ENCODE data around the gene DHRS3. TPM values are rescaled to one million over a fixed set of nuclear protein-coding genes. Genes with fewer than 3 reads are reported as not detected.

The DHRS3 gene
- total RNA-seq, 2 experiments from 2014 or later, result 33.3 to 34.6 TPM

GRCh38 chr1:12555411-12556367 lies 62.3 kb downstream of the DHRS3 start:
- intact Hi-C loops (cut with DNase I, micrococcal nuclease), result no loop called here
- ATAC-seq (no peak), DNase-seq (no peak)
- no peaks in the 10 kb centered on the region for H3K27me3 Mint-ChIP-seq
- ChIA-PET CTCF (no interaction called here), POLR2A (no interaction called here)
- no peak overlapping the region for H3K4me3 Mint-ChIP-seq
- H3K36me3 Mint-ChIP-seq (ENCODE audit: low read depth), result no peaks in the 10 kb centered on the region
- no peak overlapping the region for H3K27ac Mint-ChIP-seq
- H3K9me3 Mint-ChIP-seq (ENCODE audit: low read depth), result no peaks in the 10 kb centered on the region
- H3K4me1 Mint-ChIP-seq, result no peaks in the 10 kb centered on the region

DNA sequence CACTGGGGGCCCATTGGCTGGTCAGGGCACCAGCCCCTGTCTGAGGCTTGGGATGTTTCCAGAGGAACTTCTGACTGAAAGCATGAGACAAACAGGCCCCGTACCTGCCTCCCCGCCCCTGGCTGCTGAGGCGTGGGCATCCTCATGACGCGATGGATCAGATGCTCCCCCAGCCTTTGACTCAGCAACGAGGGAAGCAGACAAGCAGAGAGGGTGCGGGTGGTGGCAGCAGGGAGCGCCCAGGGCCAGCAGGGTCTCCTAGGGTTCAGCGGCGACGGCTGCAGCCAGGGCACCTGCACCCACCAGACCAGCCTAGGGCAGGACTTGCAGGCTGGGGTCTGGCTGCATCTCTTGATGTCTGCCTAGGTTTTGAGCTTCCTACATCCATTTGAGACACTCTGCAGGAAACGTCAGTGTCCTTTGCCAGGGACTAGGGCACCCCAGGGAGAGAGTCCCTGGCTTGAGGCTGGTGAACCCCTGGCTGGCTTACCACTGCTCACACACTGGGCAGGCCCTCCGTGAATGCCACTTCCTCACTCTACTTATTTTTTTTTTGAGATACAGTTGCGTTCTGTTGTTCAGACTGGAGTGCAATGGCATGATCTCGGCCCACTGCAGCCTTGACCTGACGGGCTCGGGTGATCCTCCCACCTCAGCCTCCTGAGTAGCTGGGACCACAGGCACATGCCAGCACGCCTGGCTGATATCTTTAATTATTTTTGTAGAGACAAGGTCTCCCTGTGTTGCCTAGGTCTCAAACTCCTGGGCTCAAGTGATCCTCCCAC lies 63.3 kb downstream of the DHRS3 start:
- no peaks in the 10 kb centered on the region for H3K36me3 Mint-ChIP-seq (ENCODE audit: low read depth)
- H3K4me3 Mint-ChIP-seq, result no peak overlapping the region
- ChIA-PET CTCF (no interaction called here), POLR2A (no interaction called here)
- DNase-seq (no peak), ATAC-seq (no peak)
- intact Hi-C loops (cut with DNase I, micrococcal nuclease), result no loop called here
- peaks cover 2% of the 10 kb centered on the region for H3K4me1 Mint-ChIP-seq
- no peak overlapping the region for H3K27ac Mint-ChIP-seq
- H3K27me3 Mint-ChIP-seq, result no peaks in the 10 kb centered on the region
- H3K9me3 Mint-ChIP-seq (ENCODE audit: low read depth), result no peaks in the 10 kb centered on the region

- Mint-ChIP-seq H3K4me3 (no peak overlapping the region), H3K36me3 (ENCODE audit: low read depth) (no peaks in the 10 kb centered on the region), H3K4me1 (peaks cover 4% of the 10 kb centered on the region), H3K9me3 (ENCODE audit: low read depth) (no peaks in the 10 kb centered on the region), H3K27me3 (no peaks in the 10 kb centered on the region), H3K27ac (no peak overlapping the region)
- DNase-seq (no peak), ATAC-seq (no peak)
- intact Hi-C loops (cut with DNase I, micrococcal nuclease), result no loop called here
- CTCF ChIA-PET, result interaction anchor here (0.5 to 1.0 kb wide), 2 partner anchors 7 to 90 kb away, joined by 3 to 4 read pairs; partner anchors contain the start of gene AADACL4
- POLR2A ChIA-PET, result no interaction called here
These were observed 64.0 kb downstream of the DHRS3 start for GRCh38 chr1:12553963-12554362.

DNA sequence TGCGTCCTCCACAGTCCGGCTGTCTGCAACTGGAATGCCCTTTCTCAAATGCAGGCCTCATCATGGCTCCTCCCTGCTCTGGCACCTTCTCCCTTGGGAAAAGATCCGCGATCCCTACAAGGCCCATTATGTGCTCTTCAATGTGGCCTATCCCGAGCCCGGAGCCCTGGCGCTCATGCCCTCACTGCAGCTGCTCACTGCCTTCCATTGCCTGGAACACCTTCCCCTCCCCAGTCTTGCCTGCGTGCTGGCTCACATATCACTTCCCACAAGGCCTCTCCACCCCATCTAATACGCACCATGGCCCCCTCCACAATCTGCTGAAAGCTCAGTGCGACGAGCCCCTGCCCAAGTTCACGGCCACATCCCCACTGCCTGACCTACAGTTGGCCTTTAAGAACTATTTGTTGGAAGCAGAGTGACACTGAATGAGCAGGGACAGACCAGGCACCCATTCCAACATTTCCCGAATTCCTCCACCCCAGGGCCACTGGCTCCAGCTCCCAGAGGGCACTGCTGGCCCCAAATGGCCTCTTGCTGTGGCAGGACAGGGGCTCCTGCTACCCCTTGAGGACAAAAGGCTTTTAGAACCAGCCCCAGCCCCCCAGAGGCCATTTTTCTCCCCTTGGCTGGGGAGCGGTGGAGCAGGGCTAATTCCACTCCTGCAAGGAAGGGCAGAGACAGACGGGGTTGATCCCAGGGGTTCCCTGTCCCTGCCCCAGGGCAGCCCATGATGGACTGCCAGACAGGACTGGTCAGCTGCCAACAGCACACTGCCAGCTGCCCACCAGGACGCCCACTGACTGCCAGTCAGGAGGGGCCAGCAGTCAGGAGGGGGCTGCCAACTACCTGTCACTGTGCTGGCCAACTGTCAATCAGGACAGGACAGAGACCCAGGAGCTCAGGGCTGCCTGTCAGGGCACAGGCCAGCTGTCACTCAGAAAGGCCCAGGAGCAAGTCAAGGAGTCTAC lies 64.8 kb downstream of the DHRS3 start:
- DNase-seq, result no peak
- Mint-ChIP-seq H3K27me3 (no peaks in the 10 kb centered on the region), H3K27ac (no peak overlapping the region), H3K9me3 (ENCODE audit: low read depth) (no peaks in the 10 kb centered on the region), H3K4me3 (no peak overlapping the region), H3K4me1 (peaks cover 4% of the 10 kb centered on the region), H3K36me3 (ENCODE audit: low read depth) (no peaks in the 10 kb centered on the region)
- ChIA-PET CTCF (interaction anchor here (0.5 to 1.0 kb wide), 2 partner anchors 8 to 91 kb away, joined by 3 to 4 read pairs; partner anchors contain the start of gene AADACL4), POLR2A (interaction anchor here (0.6 kb wide), 1 partner anchor 138 kb away, joined by 3 read pairs; no protein-coding TSS in a partner anchor)
- no peak for ATAC-seq
- intact Hi-C loops (cut with DNase I, micrococcal nuclease), result no loop called here

DNA sequence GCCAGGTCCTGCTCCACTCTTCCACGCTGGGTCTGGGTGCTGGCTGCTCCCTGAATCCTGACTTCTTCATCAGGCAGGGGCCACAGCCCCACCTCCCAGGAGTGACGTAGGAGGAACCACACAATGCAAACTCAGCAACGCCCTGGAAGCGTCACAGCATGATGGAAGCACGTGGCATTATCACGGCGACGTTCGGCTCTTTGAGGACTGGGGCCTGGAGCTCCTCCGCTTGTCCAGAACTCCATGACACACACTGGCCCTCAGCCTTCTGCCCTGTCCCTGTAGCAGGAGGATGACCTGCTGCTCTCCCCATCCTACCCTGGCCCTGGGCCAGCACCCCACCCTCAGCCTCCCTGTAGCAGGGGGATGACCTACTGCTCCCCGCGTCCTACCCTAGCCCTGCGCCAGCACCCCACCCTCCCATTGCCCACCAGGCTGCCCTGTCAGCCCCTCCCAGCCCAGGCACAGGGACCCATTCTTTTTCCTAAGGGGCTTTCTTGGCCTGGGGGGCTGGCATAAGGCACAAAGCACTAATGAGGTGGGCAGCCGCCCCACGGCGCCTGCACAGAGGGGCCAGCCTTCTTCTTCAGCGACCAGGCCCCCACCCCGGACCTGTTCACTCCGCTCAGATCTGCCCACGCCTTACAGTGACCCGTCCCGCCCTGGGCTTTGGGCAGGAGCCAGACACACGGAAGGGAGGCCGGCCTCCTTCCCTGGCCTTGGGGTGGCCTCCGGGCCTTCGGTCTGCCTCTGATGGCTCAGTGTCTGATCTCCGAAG lies 65.7 kb downstream of the DHRS3 start:
- no peak for DNase-seq
- no peaks in the 10 kb centered on the region for H3K27me3 Mint-ChIP-seq
- peaks cover 4% of the 10 kb centered on the region for H3K4me1 Mint-ChIP-seq
- H3K27ac Mint-ChIP-seq, result no peak overlapping the region
- no peak for ATAC-seq
- intact Hi-C loops (cut with DNase I, micrococcal nuclease), result no loop called here
- no peaks in the 10 kb centered on the region for H3K36me3 Mint-ChIP-seq (ENCODE audit: low read depth)
- H3K4me3 Mint-ChIP-seq, result no peak overlapping the region
- ChIA-PET CTCF (no interaction called here), POLR2A (no interaction called here)
- no peaks in the 10 kb centered on the region for H3K9me3 Mint-ChIP-seq (ENCODE audit: low read depth)

DNA sequence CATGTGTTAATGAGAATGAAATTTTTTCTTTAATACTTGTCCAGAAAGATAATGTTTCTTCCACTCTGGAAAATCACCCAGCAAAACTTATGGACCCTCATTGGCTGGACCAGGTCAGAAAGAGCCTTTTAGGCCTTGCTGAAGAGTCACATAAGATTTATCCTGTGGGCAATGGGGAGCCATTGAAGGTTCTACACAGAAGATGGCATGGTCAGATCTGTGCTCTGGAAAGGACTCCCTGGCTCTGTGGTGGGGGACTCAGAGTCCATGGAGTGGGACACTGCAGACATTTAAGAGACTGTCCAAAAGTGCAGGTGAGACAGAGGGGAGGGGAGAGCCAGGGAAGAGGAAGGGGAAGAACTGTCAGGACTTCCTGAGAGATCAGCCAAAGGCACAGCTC lies 66.4 kb downstream of the DHRS3 start:
- POLR2A ChIA-PET, result no interaction called here

DNA sequence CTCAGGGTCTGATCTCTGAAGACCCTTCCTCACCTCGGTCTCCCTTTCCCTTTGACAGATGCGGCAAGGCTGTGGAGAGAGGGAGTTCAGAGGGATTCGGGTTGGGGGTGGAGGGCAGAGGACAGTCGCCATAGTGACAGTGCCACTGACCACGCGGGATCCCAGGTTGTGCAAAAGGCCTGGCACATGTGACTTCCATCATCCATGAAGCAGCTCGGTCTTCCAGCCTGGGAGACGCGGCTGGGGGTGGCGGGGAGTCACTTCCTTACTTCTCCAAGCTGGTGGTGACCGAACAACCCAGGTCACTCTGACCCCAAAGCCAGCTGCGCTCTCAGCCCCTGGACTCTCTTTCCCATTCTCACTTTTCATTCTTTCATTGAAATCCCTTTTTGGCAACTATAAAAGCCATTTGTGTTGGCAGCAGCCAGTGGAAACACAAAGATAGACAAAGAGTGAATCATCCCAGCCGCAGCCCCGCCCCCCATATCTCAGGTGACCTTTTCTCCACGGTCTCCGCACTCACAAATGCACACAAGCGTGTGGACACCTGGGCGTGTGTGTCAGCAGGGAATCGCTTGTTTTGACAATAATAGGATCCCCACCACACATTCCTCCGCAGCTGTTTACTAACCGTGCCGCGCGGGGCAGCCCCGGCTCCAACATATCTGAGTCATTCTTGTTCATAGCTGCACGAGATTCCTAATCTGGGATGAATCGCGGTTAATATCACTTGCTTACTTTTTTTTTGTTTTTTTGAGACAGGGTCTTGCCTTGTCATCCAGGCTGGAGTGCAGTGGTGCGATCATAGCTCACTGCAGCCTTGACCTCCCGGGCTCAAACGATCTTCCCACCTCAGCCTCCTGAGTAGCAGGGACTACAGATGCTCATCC lies 68.3 kb downstream of the DHRS3 start:
- POLR2A ChIA-PET, result no interaction called here
- ATAC-seq (no peak), DNase-seq (peak; percentile 50)
- intact Hi-C loops (cut with DNase I, micrococcal nuclease), result no loop called here
- Mint-ChIP-seq H3K27ac (no peak overlapping the region), H3K4me3 (no peak overlapping the region), H3K36me3 (ENCODE audit: low read depth) (no peaks in the 10 kb centered on the region), H3K27me3 (no peaks in the 10 kb centered on the region), H3K4me1 (peaks cover 7% of the 10 kb centered on the region), H3K9me3 (ENCODE audit: low read depth) (no peaks in the 10 kb centered on the region)
- CTCF ChIA-PET, result interaction anchor here (1.2 kb wide), 1 partner anchor 60 kb away, joined by 3 read pairs; no protein-coding TSS in a partner anchor

More for the DNA sequence above, 66.4 kb downstream of the DHRS3 start:
- Mint-ChIP-seq H3K27ac (no peak overlapping the region), H3K9me3 (ENCODE audit: low read depth) (no peaks in the 10 kb centered on the region), H3K36me3 (ENCODE audit: low read depth) (no peaks in the 10 kb centered on the region), H3K4me3 (no peak overlapping the region), H3K4me1 (peaks cover 4% of the 10 kb centered on the region), H3K27me3 (no peaks in the 10 kb centered on the region)
- intact Hi-C loops (cut with DNase I, micrococcal nuclease), result no loop called here
- CTCF ChIA-PET, result no interaction called here
- no peak for ATAC-seq
- no peak for DNase-seq

DNA sequence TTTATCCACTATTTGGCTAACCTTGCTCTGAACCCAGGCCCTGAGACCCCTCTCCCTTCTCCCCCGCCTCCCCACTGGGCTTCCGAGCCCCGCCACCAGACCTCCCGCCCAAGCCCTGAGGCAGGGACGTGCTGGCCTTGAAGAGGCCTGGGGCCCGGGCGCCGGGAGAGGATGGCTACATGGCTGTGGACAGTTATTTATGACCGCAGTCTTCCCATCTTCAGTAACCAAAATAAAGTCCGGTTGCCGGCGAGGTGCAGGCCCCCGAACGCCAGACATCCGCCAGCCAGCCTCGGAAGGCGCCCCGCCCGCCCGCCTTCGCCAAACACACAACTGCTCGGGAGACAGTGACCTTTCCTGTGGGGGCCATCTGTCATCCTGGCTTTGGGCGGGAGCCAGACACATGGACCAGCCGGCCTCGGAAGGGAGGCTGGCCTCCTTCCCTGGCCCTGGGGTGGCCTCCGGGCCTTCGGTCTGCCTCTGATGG lies 69.0 kb downstream of the DHRS3 start:
- no peak for ATAC-seq
- Mint-ChIP-seq H3K4me3 (no peak overlapping the region), H3K27me3 (peaks cover 3% of the 10 kb centered on the region), H3K9me3 (ENCODE audit: low read depth) (no peaks in the 10 kb centered on the region), H3K4me1 (peaks cover 7% of the 10 kb centered on the region), H3K27ac (no peak overlapping the region), H3K36me3 (ENCODE audit: low read depth) (no peaks in the 10 kb centered on the region)
- no peak for DNase-seq
- CTCF ChIA-PET, result no interaction called here
- intact Hi-C loops (cut with DNase I, micrococcal nuclease), result no loop called here
- POLR2A ChIA-PET, result no interaction called here

- POLR2A ChIA-PET, result no interaction called here
- no peaks in the 10 kb centered on the region for H3K9me3 Mint-ChIP-seq (ENCODE audit: low read depth)
- no peak overlapping the region for H3K27ac Mint-ChIP-seq
- CTCF ChIA-PET, result no interaction called here
- H3K27me3 Mint-ChIP-seq, result peaks cover 3% of the 10 kb centered on the region
- peaks cover 7% of the 10 kb centered on the region for H3K4me1 Mint-ChIP-seq
- H3K36me3 Mint-ChIP-seq (ENCODE audit: low read depth), result no peaks in the 10 kb centered on the region
- no peak overlapping the region for H3K4me3 Mint-ChIP-seq
- intact Hi-C loops (cut with DNase I, micrococcal nuclease), result no loop called here
- ATAC-seq, result no peak
- no peak for DNase-seq
These were observed 69.6 kb downstream of the DHRS3 start for GRCh38 chr1:12548279-12548972.
